A673 (cell line): ENCODE data around the gene CIAO2B. TPM values are rescaled to one million over a fixed set of nuclear protein-coding genes. Genes with fewer than 3 reads are reported as not detected.

ENCODE experiments used
- BruUV-seq: library from RNA; stranded (reverse); fragments of 400-500 nt; replicated peaks from 2 replicates; lab custom pipeline; 2021; lab: Mats Ljungman, UMichigan
- CTCF ChIA-PET: fragments of 300-600 bp; sonication (Branson Sonifier 250); formaldehyde crosslinking; loops from one replicate; lab custom pipeline; 2022; ENCODE audit warnings: antibody characterized with exemption; lab: Charles Lee
- POLR2A ChIA-PET: fragments of 300-600 bp; sonication (Branson Sonifier 250); formaldehyde crosslinking; loops from one replicate; lab custom pipeline; 2022; ENCODE audit warnings: antibody characterized with exemption; ENCODE audit not compliant: low non-redundant PET; lab: Charles Lee
- DNase-seq: peaks from one replicate; pipeline ENCODE4 v3.0.0-alpha.2; 2015; ENCODE audit warnings: low spot score
- H3K27ac ChIP-seq: fragments of 200-600 bp; sonication (generic); 2 replicates; pipeline ENCODE4 v1.5.1; 2016; ENCODE audit warnings: mixed run types, low read depth, mild to moderate bottlenecking, mixed read lengths, antibody characterized with exemption, low read length; ENCODE audit not compliant: poor library complexity, severe bottlenecking
- H3K27me3 ChIP-seq: fragments of 200-600 bp; sonication (generic); replicated peaks from 2 replicates; pipeline ENCODE4 v1.6.1; 2017; ENCODE audit warnings: mixed run types, low read depth, mild to moderate bottlenecking, mixed read lengths, antibody characterized with exemption, low read length; ENCODE audit not compliant: insufficient read depth, poor library complexity
- H3K36me3 ChIP-seq: fragments of 200-600 bp; sonication (generic); 2 replicates; pipeline ENCODE4 v1.6.1; 2016; ENCODE audit warnings: mixed run types, mild to moderate bottlenecking, mixed read lengths, antibody characterized with exemption, low read length; ENCODE audit not compliant: insufficient read depth, poor library complexity, severe bottlenecking
- H3K4me1 ChIP-seq: fragments of 200-600 bp; sonication (generic); 2 replicates; pipeline ENCODE4 v1.6.1; 2017; ENCODE audit warnings: mixed run types, mild to moderate bottlenecking, mixed read lengths, antibody characterized with exemption, low read length; ENCODE audit not compliant: insufficient read depth, poor library complexity, severe bottlenecking
- H3K4me3 ChIP-seq: fragments of 200-600 bp; sonication (generic); 2 replicates; pipeline ENCODE4 v1.5.1; 2016; ENCODE audit warnings: low read depth, mixed run types, mild to moderate bottlenecking, mixed read lengths, low read length; ENCODE audit not compliant: poor library complexity, severe bottlenecking
- H3K9me3 ChIP-seq: fragments of 200-600 bp; sonication (generic); 2 replicates; pipeline ENCODE4 v1.6.1; 2016; ENCODE audit warnings: mixed run types, low read depth, mild to moderate bottlenecking, mixed read lengths, antibody characterized with exemption, low read length; ENCODE audit not compliant: poor library complexity, severe bottlenecking
- CTCF ChIP-seq: fragments of 300-800, 200-600 bp; sonication (generic); conservative IDR thresholded peaks from 2 replicates; pipeline ENCODE4 v1.5.1; 2017; ENCODE audit warnings: low read depth, mild to moderate bottlenecking, antibody characterized with exemption, low read length, moderate library complexity, mixed read lengths
- EZH2 ChIP-seq: fragments of 200-600 bp; sonication (generic); IDR thresholded peaks from 2 replicates; pipeline ENCODE4 v1.6.1; 2017; ENCODE audit warnings: borderline replicate concordance, low read depth, mild to moderate bottlenecking, mixed read lengths, antibody characterized with exemption, low read length; ENCODE audit not compliant: poor library complexity, severe bottlenecking
- intact Hi-C: fragments of 100-400 bp; cut with micrococcal nuclease; formaldehyde crosslinking; loops from one replicate; pipeline ENCODE4 v1.10.0; 2022; ENCODE audit not compliant: unreplicated experiment
- total RNA-seq: library from RNA; stranded (reverse); gene quantifications from 2 replicates; pipeline ENCODE4 v1.2.3, GENCODE V29; 2021

Gene CIAO2B
- total RNA-seq, 1 experiment from 2014 or later, result 108 TPM

DNA sequence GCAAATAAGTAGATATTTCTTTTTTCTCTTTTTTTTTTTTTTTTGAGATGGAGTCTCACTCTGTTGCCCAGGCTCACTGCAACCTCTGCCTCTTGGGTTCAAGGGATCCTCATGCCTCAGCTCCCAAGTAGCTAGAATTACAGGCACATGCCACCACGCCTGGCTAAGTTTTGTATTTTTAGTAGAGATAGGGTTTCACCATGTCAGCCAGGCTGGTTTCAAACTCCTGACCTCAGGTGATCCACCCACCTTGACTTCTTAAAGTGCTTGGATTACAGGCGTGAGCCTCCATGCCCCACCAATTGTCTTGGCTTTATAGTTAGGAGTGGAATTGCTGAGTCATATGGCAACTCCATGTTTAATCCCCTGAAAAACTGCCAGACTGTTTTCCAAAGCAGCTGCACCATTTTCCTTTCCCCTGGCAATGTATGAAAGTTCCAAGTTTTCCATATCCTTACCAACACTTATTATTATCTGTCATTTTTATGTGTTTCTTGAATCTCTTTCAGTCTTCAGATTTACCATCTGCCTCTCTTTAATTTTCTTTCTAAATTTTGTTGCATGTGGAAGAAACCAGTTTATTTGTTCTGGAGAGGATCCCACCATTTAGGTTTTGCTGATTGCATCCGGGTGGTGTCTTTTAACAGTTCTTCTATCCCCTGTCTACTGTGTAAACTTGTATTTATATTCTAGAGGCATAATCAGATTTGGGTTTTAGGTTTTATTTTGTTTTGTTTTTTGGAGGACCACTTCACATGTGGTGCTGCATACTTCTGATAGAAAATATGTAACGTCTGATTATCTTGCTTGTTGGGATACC is 17.0 kb upstream of the CIAO2B start:
- POLR2A ChIA-PET, result interaction anchor here (0.7 kb wide), 1 partner anchor 260 kb away, joined by 3 read pairs; no protein-coding TSS in a partner anchor
- no peaks in the 10 kb centered on the region for H3K27me3 ChIP-seq

GRCh38 chr16:66950437-66950836 is 16.2 kb upstream of the CIAO2B start:
- DNase-seq, result no peak
- Histone ChIP-seq H3K27ac (no peak overlapping the region), H3K36me3 (no peaks in the 10 kb centered on the region), H3K9me3 (peaks cover 7% of the 10 kb centered on the region), H3K4me1 (no peaks in the 10 kb centered on the region), H3K27me3 (no peaks in the 10 kb centered on the region), H3K4me3 (no peak overlapping the region)
- intact Hi-C loops, result loop anchor here (5.0 kb wide), 2 partner anchors 62 to 447 kb away; no protein-coding TSS in a partner anchor
- no TSS peak for BruUV-seq
- CTCF ChIA-PET, result interaction anchor here (0.7 kb wide), 1 partner anchor 1250 kb away, joined by 13 read pairs; no protein-coding TSS in a partner anchor
- TF ChIP-seq CTCF (no peak), EZH2 (no peak)
- POLR2A ChIA-PET, result no interaction called here

More for the DNA sequence above, 17.0 kb upstream of the CIAO2B start:
- no peak for TF ChIP-seq EZH2
- no peak for TF ChIP-seq CTCF
- H3K36me3 ChIP-seq, result no peaks in the 10 kb centered on the region
- no TSS peak for BruUV-seq
- no peak overlapping the region for H3K4me3 ChIP-seq
- intact Hi-C loops, result loop anchor here (5.0 kb wide), 2 partner anchors 61 to 446 kb away; no protein-coding TSS in a partner anchor
- no peaks in the 10 kb centered on the region for H3K4me1 ChIP-seq
- H3K27ac ChIP-seq, result no peak overlapping the region
- peaks cover 7% of the 10 kb centered on the region for H3K9me3 ChIP-seq
- CTCF ChIA-PET, result no interaction called here
- DNase-seq, result no peak

GRCh38 chr16:66949472-66949871 is 15.3 kb upstream of the CIAO2B start:
- no peak overlapping the region for H3K27ac ChIP-seq

More at GRCh38 chr16:66949472-66949871, 15.3 kb upstream of the CIAO2B start:
- Histone ChIP-seq H3K4me1 (no peaks in the 10 kb centered on the region), H3K27me3 (no peaks in the 10 kb centered on the region), H3K36me3 (no peaks in the 10 kb centered on the region), H3K9me3 (peaks cover 7% of the 10 kb centered on the region), H3K4me3 (no peak overlapping the region)
- intact Hi-C loops, result loop anchor here (5.0 kb wide), 1 partner anchor 52 kb away; no protein-coding TSS in a partner anchor
- CTCF ChIA-PET, result no interaction called here
- no TSS peak for BruUV-seq
- POLR2A ChIA-PET, result interaction anchor here (0.6 kb wide), 1 partner anchor 104 kb away, joined by 13 read pairs; no protein-coding TSS in a partner anchor
- TF ChIP-seq CTCF (no peak), EZH2 (no peak)
- no peak for DNase-seq
